K562 (cell line): Measurements from ENCODE around the gene GPATCH3. TPM values are rescaled to one million over a fixed set of nuclear protein-coding genes. Genes with fewer than 3 reads are reported as not detected.

Source experiments
- ATAC-seq: fragments of 200-7000 bp; cut with Tn5 transposase; 3 replicates; pipeline ENCODE4 v1.9.1; 2020; ENCODE audit warnings: moderate library complexity
- BruUV-seq: library from RNA; stranded (reverse); fragments of 400-500 nt; replicated peaks from 2 replicates; lab custom pipeline; 2021; lab: Mats Ljungman, UMichigan
- CTCF ChIA-PET: fragments of 300-600 bp; formaldehyde crosslinking; extraction: SDS; loops from one replicate; lab custom pipeline; 2021; ENCODE audit warnings: low intra/inter-chr PET ratio; lab: Yijun Ruan, JAX
- POLR2A ChIA-PET: fragments of 300-600, 350-650 bp; sonication (Branson Sonifier 250); formaldehyde crosslinking; extraction: SDS; loops from one replicate; lab custom pipeline; 2021; ENCODE audit warnings: antibody characterized with exemption, inconsistent platforms; lab: Yijun Ruan, JAX
- DNase-seq, 4 experiments: peaks; one replicate each; pipeline versions ENCODE4 v3.0.0 to v3.0.0-alpha.2; 2011 to 2018; ENCODE audit warnings: low spot score in 3 of 4, mixed read lengths in 3 of 4; ENCODE audit errors: extremely low read depth in 1 of 4
- FAIRE-seq: peaks from 2 replicates; lab custom pipeline; 2011; peaks lifted over from hg19 to GRCh38; lab: Jason Lieb, UNC
- H2AFZ ChIP-seq: 2 replicates; pipeline ENCODE4 v1.6.0; 2011; ENCODE audit warnings: low read depth, low read length, control low read depth, inconsistent platforms
- H3K27ac ChIP-seq: fragments of 200-600 bp; 3 replicates; pipeline ENCODE4 v1.8.0; 2011; ENCODE audit warnings: low read depth, mild to moderate bottlenecking, control low read depth, inconsistent platforms, low read length, moderate library complexity, mixed read lengths; ENCODE audit errors: extremely low read depth
- H3K27me3 ChIP-seq, 2 experiments: fragments of 300-600 bp in 1 of 2; 2 replicates in 1 of 2; 3 replicates in 1 of 2; pipeline versions ENCODE4 v1.6.0 to v1.8.0; 2011; ENCODE audit warnings: inconsistent platforms in 2 of 2, low read length in 2 of 2, mild to moderate bottlenecking in 1 of 2, mixed read lengths in 1 of 2, moderate library complexity in 1 of 2; ENCODE audit not compliant: control insufficient read depth in 2 of 2, insufficient read depth in 2 of 2
- H3K36me3 ChIP-seq: fragments of 300-600 bp; 3 replicates; pipeline ENCODE4 v1.8.0; 2011; ENCODE audit warnings: mild to moderate bottlenecking, low read length, inconsistent platforms; ENCODE audit not compliant: control insufficient read depth, insufficient read depth
- H3K4me1 ChIP-seq, 2 experiments: fragments of 200-600 bp in 1 of 2; replicated peaks in 1 of 2; 2 replicates in 1 of 2; 3 replicates in 1 of 2; pipeline versions ENCODE4 v1.5.1 to v1.8.0; 2011; ENCODE audit warnings: inconsistent platforms in 2 of 2, low read length in 2 of 2, mild to moderate bottlenecking in 1 of 2, mixed read lengths in 1 of 2, moderate library complexity in 1 of 2; ENCODE audit not compliant: control insufficient read depth in 2 of 2, insufficient read depth in 2 of 2
- H3K4me2 ChIP-seq: 2 replicates; pipeline ENCODE4 v1.6.1; 2011; ENCODE audit warnings: low read length, control low read depth, inconsistent platforms, mixed read lengths; ENCODE audit not compliant: insufficient read depth
- H3K4me3 ChIP-seq: fragments of 200-600 bp; sonication (generic), shearing (Covaris generic); 2 replicates; pipeline ENCODE4 v1.5.1; 2016; ENCODE audit warnings: control low read depth, inconsistent platforms
- H3K79me2 ChIP-seq: fragments of 200-600 bp; 3 replicates; pipeline ENCODE4 v1.8.0; 2011; ENCODE audit warnings: low read length, inconsistent platforms; ENCODE audit not compliant: control insufficient read depth, insufficient read depth
- H3K9ac ChIP-seq, 2 experiments: 2 replicates each; pipeline versions ENCODE4 v1.6.0 to v1.6.1; 2011; ENCODE audit warnings: low read depth in 2 of 2, low read length in 2 of 2, control low read depth in 1 of 2, inconsistent platforms in 1 of 2, mild to moderate bottlenecking in 1 of 2, mixed read lengths in 1 of 2; ENCODE audit not compliant: insufficient read depth in 1 of 2
- H3K9me1 ChIP-seq: one replicate; pipeline ENCODE4 v1.6.0; 2011; ENCODE audit warnings: inconsistent platforms, mild to moderate bottlenecking, low read length, moderate library complexity; ENCODE audit not compliant: control insufficient read depth, insufficient read depth
- H3K9me3 ChIP-seq: replicated peaks from 2 replicates; pipeline ENCODE4 v1.5.1; 2011; ENCODE audit warnings: low read depth, low read length, inconsistent platforms; ENCODE audit not compliant: control insufficient read depth, insufficient read depth
- H4K20me1 ChIP-seq: replicated peaks from 2 replicates; pipeline ENCODE4 v1.6.1; 2011; ENCODE audit warnings: low read length, inconsistent platforms, mixed read lengths; ENCODE audit not compliant: control insufficient read depth, insufficient read depth
- BHLHE40 ChIP-seq: IDR thresholded peaks from 2 replicates; pipeline ENCODE4 v1.6.1; 2011; ENCODE audit warnings: low read length, improper control_type of control experiment
- C11orf30 ChIP-seq: fragments of 450-650 bp; IDR thresholded peaks from 2 replicates; pipeline ENCODE4 v1.6.1; 2016; ENCODE audit warnings: low read depth, mild to moderate bottlenecking
- CC2D1A ChIP-seq: fragments of 450-650 bp; IDR thresholded peaks from 2 replicates; pipeline ENCODE4 v1.6.1; 2017; ENCODE audit warnings: mild to moderate bottlenecking
- CTBP1 ChIP-seq: fragments of 450-650 bp; IDR thresholded peaks from 2 replicates; pipeline ENCODE4 v1.6.1; 2016; ENCODE audit warnings: borderline replicate concordance
- CTCFL ChIP-seq: IDR thresholded peaks from 2 replicates; pipeline ENCODE4 v1.6.1; 2011; ENCODE audit warnings: borderline replicate concordance, low read depth, mild to moderate bottlenecking, moderate library complexity, low read length; ENCODE audit not compliant: insufficient read depth, poor library complexity, severe bottlenecking
- DPF2 ChIP-seq: fragments of 450-650 bp; IDR thresholded peaks from 2 replicates; pipeline ENCODE4 v1.6.1; 2016
- ETV5 ChIP-seq: sonication (generic); formaldehyde crosslinking; IDR thresholded peaks from 2 replicates; pipeline ENCODE4 v1.4.0; 2020; ENCODE audit warnings: low read depth, mild to moderate bottlenecking, missing genetic modification reagents
- HMBOX1 ChIP-seq: sonication (generic); IDR thresholded peaks from 2 replicates; pipeline ENCODE4 v1.6.1; 2016
- MAFK ChIP-seq: IDR thresholded peaks from 2 replicates; pipeline ENCODE4 v1.6.1; 2011; ENCODE audit warnings: low read length, improper control_type of control experiment
- MYC ChIP-seq, 2 experiments: fragments of 250-450 bp in 1 of 2; sonication (Bioruptor Pico) in 1 of 2; IDR thresholded peaks; 2 replicates each; pipeline versions ENCODE4 v1.5.1 to v1.6.1; 2012 to 2021; ENCODE audit warnings: low read depth in 2 of 2, borderline replicate concordance in 1 of 2, improper control_type of control experiment in 1 of 2, low read length in 1 of 2, mild to moderate bottlenecking in 1 of 2, moderate library complexity in 1 of 2
- SAP30 ChIP-seq: fragments of 200-600 bp; sonication (generic); IDR thresholded peaks from 2 replicates; pipeline ENCODE4 v1.6.1; 2012; ENCODE audit warnings: borderline replicate concordance, low read depth, mild to moderate bottlenecking, moderate library complexity, low read length, control low read depth, inconsistent platforms; ENCODE audit not compliant: insufficient read depth, poor library complexity, severe bottlenecking
- XRCC5 ChIP-seq: fragments of 200-400 bp; formaldehyde crosslinking; IDR thresholded peaks from 2 replicates; pipeline ENCODE4 v1.6.1; 2017; ENCODE audit warnings: low read depth, mild to moderate bottlenecking, low read length
- ZFP36 ChIP-seq: fragments of 150-350 bp; IDR thresholded peaks from 2 replicates; pipeline ENCODE4 v1.6.1; 2018; ENCODE audit warnings: low read length, low read depth; ENCODE audit not compliant: partially characterized antibody
- ZHX1 ChIP-seq: fragments of 150-350 bp; conservative IDR thresholded peaks from 2 replicates; pipeline ENCODE4 v1.6.1; 2014; ENCODE audit warnings: low read length
- ZNF316 ChIP-seq: fragments of 450-650 bp; IDR thresholded peaks from 2 replicates; pipeline ENCODE4 v1.6.1; 2016
- WGBS: fragments of 100-300 bp; shearing (Covaris generic); methylation state at CpG from one replicate; pipeline ENCODE4 v1.1.6; 2016; ENCODE audit warnings: low coverage, mixed read lengths; ENCODE audit not compliant: insufficient coverage; ENCODE audit errors: missing lambda C conversion rate; 5-methylcytosine and 5-hydroxymethylcytosine counted together
- in situ Hi-C: fragments of 300-500 bp; cut with MboI; formaldehyde crosslinking; loops from 4 replicates; pipeline ENCODE4 v1.15.0; 2018; ENCODE audit warnings: inconsistent platforms, mixed read lengths
- intact Hi-C: fragments of 100-400 bp; cut with micrococcal nuclease; formaldehyde crosslinking; loops from 2 replicates; pipeline ENCODE4 v1.14.2; 2022
- polyA plus RNA-seq, 8 experiments: library from polyadenylated mRNA; depleted of rRNA in 4 of 8; stranded (reverse) in 5 of 8; unstranded in 3 of 8; fragments of >200 nt; fragmentation: Nextera tagmentation in 2 of 8; fragmentation: Illumina TruSeq in 1 of 8; extraction: Ambion mirVana in 2 of 8; extraction: Trizol in 1 of 8; gene quantifications; 2 replicates each; pipeline versions ENCODE4 v1.2.1 to v1.2.3, GENCODE V29; 2011 to 2014; ENCODE audit warnings: inconsistent platforms in 1 of 8, missing spikeins in 1 of 8
- total RNA-seq, 7 experiments: library from RNA; depleted of rRNA in 6 of 7; stranded (reverse); fragments of >200 nt in 6 of 7; fragmentation: Illumina TruSeq in 2 of 7; extraction: Trizol in 2 of 7; gene quantifications; 2 replicates each; pipeline versions ENCODE4 v1.2.1 to v1.2.3, GENCODE V29; 2011 to 2021; ENCODE audit warnings: low replicate concordance in 1 of 7

GPATCH3 gene
- total and polyA plus RNA-seq, 9 of the 15 experiments (the other 6 are each of a cell fraction or from before 2014, with no cell fraction given), result 1.6 to 23.0 (median 13.3) TPM

- Histone ChIP-seq H3K79me2 (no peaks in the 10 kb centered on the region), H3K4me3 (no peak overlapping the region), H3K27ac (no peak overlapping the region), H3K4me1 (peaks cover 0 to 15% of the 10 kb centered on the region in 2 experiments; a peak in 3 of 5 replicates), H3K4me2 (no peak overlapping the region), H3K36me3 (peaks cover 74% of the 10 kb centered on the region; the same call in 2 of the 3 replicates), H4K20me1 (peaks cover 13% of the 10 kb centered on the region), H3K9me3 (no peaks in the 10 kb centered on the region), H3K27me3 (no peaks in the 10 kb centered on the region), H3K9ac (no peak overlapping the region), H3K9me1 (peaks cover 8% of the 10 kb centered on the region), H2AFZ (no peak overlapping the region)
- peak; percentile 98 for FAIRE-seq
- ChIA-PET POLR2A (no interaction called here), CTCF (interaction anchor here (1.1 to 4.6 kb wide), 4 partner anchors 15 to 244 kb away, joined by 3 to 53 read pairs (median 4); no protein-coding TSS in a partner anchor)
- BruUV-seq, result no TSS peak
- DNase-seq, result peak; percentile 81 to 89 (median 87)
- ATAC-seq, result peak; percentile 98
- WGBS, result 17% methylated on average over 3 of the region's 3 CpGs
- intact Hi-C loops (loop anchor here (1.0 kb wide), 1 partner anchor 25 kb away; no protein-coding TSS in a partner anchor), in situ Hi-C loops (no loop called here)
- TF ChIP-seq DPF2 (no peak), XRCC5 (peak; percentile 74; the same call in 1 of the 2 replicates), ZHX1 (no peak), CTBP1 (peak; percentile 66; the same call in 1 of the 2 replicates), ZNF316 (peak; percentile 53; the same call in 1 of the 2 replicates), CC2D1A (0 out of 2 replicates have a peak, but pooled peaks have one; percentile 44), BHLHE40 (peak; percentile 22; the same call in 1 of the 2 replicates), MAFK (0 out of 2 replicates have a peak, but pooled peaks have one; percentile 3), SAP30 (no peak), MYC (IDR thresholded peaks at IDR 0.05; ENCODE audit: low read depth, low read length) (0 out of 2 replicates have a peak, but pooled peaks have one; percentile 27), MYC (CRISPR knock-in tag; IDR thresholded peaks at IDR 0.05; ENCODE audit: borderline replicate concordance, low read depth) (no peak), ETV5 (CRISPR knock-in tag) (no peak), CTCFL (peak; percentile 49), HMBOX1 (peak; percentile 36; the same call in 1 of the 2 replicates), C11orf30 (0 out of 2 replicates have a peak, but pooled peaks have one; percentile 30), ZFP36 (no peak)
These were observed 47.1 kb downstream of the GPATCH3 start for GRCh38 chr1:26853156-26853555.
